NK-92 (cell line): ENCODE results near the gene COL25A1.
"Not testable (repeated sequence)": the region's sequence is repeated elsewhere in the genome, so short reads cannot be mapped to it uniquely, and the experiment has no call there.

Experiments
- DNase-seq: peaks from one replicate; lab custom pipeline; 2025; ENCODE audit not compliant: unreplicated experiment; lab: John Stamatoyannopoulos, UW

COL25A1 gene

GRCh38 chr4:109070677-109071076, 231.8 kb downstream of the COL25A1 start:
- not testable (repeated sequence) for DNase-seq

GRCh38 chr4:109067508-109068235, 234.8 kb downstream of the COL25A1 start:
- no peak for DNase-seq

GRCh38 chr4:109065006-109065405, 237.5 kb downstream of the COL25A1 start:
- no peak for DNase-seq

DNA sequence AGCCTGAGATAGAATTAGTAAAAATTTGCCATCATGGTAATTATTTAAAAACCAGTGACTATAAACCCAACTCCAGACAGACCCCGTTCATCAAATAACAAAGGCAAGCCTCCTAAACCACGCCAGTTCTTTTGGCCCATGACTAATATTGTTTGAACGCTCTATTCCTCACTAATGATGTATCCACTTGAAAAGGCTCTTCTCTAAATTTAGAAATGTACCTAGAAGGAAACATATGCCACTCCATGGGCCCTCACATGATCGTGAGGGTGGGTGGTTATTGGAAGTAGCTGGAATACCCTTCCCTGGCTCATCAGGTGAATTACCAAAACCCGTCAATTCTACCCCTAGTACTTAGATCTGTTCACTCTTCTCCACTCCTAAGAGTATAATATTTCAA, 249.2 kb downstream of the COL25A1 start:
- DNase-seq: no peak

DNA sequence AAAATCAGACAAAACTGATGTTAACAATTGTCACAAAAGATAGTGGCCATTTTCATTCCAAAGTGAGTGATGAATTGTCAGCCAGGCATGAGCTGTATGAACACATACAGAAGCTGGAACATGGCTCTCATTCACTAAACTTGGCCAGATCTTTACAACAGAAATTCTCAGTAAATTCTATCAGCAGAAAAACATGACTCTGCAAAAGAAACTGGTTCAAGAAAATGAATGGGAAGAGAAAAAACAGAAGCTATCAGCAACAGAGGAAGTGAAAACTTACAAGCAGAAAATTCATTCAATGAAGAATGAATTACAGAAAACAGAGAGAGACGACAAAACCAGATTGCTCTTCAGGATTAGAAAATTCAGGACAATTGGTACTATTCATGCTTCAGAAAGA, 249.6 kb downstream of the COL25A1 start:
- no peak for DNase-seq

GRCh38 chr4:109051054-109051453, 251.4 kb downstream of the COL25A1 start:
- no peak for DNase-seq

DNA sequence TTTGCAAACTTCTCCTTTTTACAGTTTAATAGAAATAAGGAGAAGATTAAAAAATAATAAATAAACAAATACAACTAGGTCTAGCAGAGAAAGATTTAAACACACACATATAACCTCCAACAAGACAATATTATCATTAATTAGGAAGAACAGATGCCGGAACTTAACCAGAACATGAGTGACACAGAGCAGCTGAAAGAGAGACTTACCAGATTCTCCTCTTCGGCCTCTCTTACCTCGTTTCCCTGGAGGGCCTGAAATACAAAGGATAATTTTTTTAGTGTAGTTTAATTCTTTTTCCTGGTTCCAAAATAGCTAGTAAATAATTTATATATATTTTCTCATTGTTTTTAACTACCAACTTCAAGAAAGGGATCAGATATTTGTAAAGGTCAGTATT, 252.5 kb downstream of the COL25A1 start:
- DNase-seq: no peak

DNA sequence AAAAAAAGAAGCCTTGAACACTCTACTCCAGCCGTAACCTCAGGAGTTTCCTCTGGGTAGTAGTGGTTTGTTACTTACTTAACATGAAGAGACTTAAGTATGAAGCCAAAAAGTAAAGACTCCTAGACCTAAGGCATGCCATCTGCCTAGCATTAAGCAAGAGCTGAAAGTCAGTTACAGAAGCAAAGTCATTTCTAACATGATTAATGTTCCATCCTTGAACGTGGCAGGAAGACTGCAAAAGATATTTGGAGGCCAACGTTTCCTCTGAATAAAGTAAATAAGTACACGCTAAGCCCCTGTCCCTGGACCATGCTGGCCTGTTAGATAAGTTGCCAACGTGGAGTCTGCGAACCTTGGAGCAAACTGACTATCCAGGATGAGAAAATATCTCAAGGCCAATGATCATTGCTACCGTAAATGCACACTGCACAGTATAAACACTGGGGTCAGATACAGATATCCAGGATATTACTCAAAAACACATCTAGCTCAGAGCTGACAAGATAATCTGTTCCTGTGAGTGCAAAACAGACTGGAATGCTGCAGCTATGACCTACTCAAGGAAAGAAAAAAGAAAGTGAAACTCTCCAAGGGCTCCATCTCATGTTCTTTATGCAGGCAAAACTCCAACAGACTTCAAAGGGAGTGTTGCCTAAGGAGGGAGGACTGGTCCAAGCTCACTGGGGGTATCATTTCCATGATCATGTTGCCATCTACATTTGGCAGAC, 255.8 kb downstream of the COL25A1 start:
- DNase-seq: no peak

- DNase-seq: no peak
Observed at GRCh38 chr4:109044431-109044830, 258.0 kb downstream of the COL25A1 start.

- DNase-seq: no peak
Observed at GRCh38 chr4:109043286-109043685, 259.2 kb downstream of the COL25A1 start.

GRCh38 chr4:109041463-109042360, 260.7 kb downstream of the COL25A1 start:
- no peak for DNase-seq

DNA sequence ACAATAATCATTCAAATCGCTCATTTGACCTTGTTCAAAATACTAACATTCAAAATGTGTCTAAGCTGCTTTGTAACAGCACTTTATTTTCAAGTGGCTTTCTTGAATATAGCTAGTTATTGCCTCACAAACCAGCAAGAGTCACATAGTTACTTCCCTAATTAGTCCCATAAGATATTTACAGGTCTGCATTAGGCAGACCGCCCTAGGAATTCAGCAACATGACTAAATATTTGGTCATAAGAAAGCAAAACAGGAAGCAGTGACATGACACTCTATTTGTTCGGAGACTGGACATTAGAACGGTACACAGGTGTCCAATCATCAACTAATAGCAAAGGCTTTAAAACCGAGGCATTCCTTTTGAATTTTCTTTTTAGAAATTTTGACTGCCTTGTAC, 262.0 kb downstream of the COL25A1 start:
- no peak for DNase-seq

DNA sequence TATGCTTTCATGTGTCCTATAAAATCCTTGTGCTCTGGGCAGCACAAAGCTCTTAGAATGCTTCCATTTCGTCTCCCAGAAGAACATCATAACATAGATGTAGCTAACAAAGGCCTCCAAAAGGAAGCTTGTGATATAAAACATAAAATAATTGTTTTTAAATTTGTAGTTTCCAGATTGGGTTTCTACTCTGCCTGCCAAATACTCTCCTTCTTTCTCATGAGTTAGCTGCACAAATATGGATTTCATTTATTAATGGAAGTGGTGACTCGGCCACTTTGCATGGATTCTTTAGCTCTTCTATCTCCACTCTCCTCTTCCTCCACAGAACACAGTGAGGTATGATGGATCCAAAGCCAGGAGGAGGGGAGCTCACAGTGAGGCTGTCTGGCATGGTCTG, 265.4 kb downstream of the COL25A1 start:
- no peak for DNase-seq

- no peak for DNase-seq
Observed at GRCh38 chr4:109033993-109034392, 268.5 kb downstream of the COL25A1 start.

DNA sequence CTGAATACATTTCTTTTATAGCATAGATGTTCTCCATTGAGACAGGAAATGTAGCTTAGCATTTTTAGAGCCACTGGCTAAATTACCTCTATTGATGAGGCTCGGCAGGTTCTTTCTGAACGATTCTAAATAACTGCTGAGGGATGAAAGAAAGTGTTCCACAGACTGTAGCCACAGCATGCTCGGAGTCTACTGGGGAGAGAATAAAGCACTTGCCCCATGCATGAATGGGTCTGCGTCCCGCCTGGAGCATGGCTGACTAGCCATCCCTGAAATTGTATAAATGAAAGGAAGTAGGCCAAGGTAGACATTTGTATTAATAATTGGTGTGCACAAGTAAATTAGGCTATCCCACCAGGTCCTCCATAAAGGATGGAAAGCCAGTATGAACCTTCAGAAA, 269.8 kb downstream of the COL25A1 start:
- no peak for DNase-seq

GRCh38 chr4:109029987-109030386, 272.5 kb downstream of the COL25A1 start:
- DNase-seq: no peak

DNA sequence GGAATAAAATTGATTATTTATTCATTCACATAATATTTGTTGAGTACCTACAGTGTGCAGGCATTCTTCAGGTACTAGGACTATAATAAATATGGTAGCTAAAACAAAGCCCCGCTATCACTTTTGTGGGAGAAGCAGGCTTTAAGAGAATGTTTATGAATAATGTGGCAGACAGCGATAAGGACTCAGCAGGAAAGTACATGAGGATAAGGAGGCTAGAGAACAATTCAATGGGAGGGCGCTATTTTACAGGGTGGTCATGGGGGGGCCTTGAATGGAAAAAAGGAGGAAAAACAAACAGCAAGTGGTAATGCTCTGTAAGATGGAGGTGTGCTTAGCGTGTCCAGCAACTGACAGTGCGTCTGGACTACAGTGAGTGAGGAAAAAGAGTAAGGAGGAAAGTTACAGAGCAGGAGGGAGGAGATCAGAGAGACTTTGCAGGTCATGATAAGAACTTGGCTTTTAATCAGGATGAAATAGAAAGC, 275.4 kb downstream of the COL25A1 start:
- no peak for DNase-seq

DNA sequence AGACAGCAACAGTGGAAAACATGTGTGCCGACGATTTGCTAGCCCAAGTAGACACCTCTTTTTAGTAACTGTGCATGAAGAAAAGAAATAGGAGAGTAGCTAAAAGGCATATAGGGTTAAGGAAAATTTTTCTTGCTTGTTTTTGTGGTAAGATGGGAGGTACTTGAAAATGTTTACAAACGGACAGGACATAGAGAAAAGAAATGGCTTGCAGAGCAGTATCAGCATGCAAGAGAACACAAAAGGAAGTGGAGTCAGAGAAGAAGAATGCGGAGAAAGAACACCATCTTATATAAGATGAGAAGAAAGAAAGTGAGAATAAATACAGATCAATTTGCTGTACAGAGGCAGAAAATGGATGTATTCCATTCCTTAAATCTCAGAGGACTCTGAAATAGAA, 275.9 kb downstream of the COL25A1 start:
- DNase-seq: no peak

GRCh38 chr4:109025471-109026076, 276.9 kb downstream of the COL25A1 start:
- DNase-seq: no peak

GRCh38 chr4:109022961-109023360, 279.5 kb downstream of the COL25A1 start:
- DNase-seq: no peak

- not testable (repeated sequence) for DNase-seq
Observed at GRCh38 chr4:109021630-109022029, 280.8 kb downstream of the COL25A1 start.
